NCI-H2171 treated with DMSO at 0.1 percent for 48 hours (cell line): ENCODE results near the gene CSHL1.

Experiments used
- DNase-seq: peaks from one replicate; lab custom pipeline; 2025; lab: John Stamatoyannopoulos, UW

CSHL1 gene

DNA sequence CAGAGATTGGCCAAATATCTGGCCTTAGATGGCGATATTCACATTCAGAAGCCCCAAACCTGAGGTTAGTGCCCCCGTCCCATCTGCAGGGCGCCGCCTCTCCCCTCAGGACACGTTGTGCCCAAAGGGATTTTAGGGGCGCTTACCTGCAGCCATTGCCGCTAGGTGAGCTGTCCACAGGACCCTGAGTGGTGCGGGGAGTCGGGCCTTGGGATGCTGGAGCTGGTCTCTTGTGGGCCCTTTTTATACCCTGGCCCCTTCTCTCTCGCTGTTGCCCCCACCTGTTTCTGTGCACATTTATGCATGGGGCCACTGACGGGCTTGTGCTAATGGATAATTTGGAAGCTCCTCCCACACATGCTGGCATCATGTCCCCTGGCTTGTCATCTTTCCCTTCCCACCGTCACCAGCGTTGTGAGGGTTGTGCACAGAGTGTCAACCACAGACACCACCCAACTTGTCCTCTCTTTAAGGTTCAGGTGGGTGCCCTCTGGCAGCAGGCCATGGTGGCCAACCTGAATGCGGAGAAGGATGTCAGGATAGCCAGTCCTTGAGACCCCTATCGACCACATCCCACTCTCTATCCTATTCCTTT lies at the start of gene CSHL1:
TSS of gene CSHL1 (minus strand) at position 218 of the 595 bp plus-strand sequence. CDS start at position 156, 62 bp downstream.
- no peak for DNase-seq

DNA sequence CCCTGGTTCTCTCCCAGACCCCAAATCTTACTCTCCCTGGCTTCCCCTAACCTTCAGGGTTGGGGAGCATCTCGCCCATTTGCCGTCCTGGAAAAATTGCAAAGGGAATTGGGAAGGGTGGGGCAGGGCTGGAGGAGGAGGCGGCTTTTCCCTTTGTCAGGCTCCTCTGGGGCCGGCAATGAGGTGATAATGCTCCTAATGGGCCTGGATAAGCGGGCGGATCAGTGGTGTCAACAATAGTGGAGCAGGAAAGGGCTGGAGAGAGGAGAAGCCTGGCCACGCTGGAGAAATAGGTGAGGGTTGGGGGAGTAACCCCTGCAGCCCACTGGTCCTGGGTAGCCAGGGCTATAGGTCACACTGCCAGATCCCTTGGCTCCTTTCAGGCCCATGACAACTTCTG lies 49.4 kb upstream of the CSHL1 start:
- DNase-seq, result no peak

DNA sequence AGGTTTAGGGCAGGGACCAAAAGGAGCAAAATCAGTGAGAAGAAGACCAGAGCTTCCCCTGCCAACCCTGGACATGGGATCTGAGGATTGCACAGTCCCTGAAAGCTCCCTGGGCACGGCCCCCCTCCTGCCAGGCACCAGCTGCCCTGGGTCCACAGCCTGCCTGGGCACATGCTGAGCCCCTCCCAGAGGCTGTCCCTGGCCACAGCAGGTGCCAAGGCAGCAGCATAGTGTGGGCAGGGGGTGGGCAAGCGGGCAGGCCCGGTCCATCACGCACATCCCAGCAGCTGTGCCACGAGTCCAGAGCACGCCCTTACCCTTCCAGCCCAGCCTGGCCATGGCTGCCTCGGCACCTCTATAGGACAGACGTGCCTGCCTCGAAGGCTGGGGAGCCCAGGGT lies 48.9 kb upstream of the CSHL1 start:
- DNase-seq, result no peak

DNA sequence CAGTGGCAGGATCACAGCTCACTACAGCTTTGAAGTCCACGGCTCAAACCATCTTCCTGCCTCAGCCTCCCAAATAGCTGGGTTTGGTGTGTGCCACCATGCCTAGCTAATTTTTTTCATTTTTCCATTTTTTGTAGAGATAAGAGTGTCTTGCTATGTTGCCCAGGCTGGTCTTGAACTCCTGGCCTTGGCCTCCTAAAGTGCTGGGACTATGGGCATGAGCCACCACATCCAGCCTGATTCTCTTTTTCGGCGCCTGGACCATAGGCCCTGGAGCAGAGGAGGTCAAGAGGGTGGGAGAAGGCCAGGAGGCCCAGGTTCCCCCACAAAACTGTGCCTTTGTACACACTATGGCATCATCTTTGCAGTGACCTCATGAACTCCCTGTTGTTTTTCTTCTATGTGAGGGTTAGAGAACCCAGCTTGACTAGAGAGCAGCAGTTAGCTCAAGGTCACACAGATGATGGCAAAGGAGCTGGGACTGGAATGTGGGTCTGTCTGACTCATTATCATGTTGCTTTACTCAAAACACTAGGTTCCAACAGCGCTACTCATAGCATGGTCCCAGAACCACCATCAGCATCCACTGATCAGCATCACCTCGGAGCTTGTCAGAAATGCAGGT lies 45.4 kb upstream of the CSHL1 start:
- no peak for DNase-seq

DNA sequence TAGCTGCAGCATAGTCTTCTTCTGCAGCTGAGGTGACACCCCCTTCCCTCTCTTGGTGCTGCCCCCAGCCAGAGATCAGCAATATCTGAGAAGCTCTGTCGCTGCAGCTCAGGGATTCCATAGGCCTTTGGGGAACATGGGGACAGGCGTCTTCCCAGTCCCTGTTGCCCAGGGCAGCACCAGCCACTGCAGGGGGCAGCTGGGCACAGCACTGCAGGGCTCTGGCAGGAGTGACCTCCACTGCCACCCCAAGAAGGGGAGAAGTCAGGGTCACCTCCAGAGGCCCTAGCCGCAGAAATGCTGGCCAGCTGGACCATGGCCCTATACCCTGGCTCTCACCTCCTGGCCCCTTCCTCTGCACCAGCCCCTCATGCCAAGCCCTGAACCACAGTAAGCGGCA lies 44.7 kb upstream of the CSHL1 start:
- DNase-seq, result no peak

DNA sequence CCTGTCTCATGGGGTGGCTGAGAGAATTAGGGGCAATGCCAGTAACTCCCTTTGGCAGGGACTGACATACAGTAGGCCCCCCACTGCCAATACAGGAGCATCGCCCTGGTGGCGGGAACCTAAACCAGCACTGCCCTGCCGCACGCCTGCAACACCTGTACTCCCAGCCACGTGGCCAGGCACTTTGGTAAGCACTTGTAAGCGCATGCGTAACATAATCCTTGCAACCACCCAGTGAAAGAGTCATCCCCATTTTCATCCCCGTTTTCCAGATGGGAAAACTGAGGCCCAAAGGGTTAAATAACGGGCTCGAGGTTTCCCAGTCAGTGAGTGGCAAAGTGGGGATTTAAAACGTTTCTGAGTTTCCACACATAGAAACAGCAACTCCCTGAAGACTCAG lies 44.2 kb upstream of the CSHL1 start:
- DNase-seq, result no peak

DNA sequence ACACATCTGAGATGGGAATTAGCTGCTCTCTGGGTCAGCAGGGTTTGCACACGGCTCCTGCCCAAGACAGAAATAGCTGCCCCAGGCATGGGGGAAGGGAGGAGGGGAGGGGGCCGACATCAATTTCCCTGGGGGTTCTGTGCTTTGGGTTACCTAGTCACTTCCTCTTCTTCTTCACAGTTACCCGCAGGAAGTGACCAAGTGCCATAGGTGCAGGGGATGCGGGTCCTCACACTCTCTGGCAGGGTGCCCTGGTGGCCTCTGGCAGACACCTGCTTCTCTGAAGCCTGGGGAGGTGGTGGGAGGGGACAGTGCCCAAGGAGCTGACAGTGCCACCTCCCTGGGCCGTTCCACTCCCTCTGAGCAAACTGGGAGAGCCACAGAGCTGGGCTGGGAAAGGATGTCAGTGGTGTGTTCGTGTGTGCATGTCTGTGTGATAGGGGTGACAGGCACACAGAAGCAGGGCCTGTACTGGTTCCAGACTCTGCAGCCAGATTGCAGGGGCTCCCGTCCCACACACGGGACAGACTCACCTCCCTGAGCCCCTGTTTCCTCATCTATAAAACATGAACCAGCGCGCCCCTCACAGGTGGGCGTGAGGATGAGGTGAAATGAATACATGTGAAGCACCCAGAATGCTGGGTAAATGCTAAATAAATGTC lies 43.5 kb upstream of the CSHL1 start:
- no peak for DNase-seq

DNA sequence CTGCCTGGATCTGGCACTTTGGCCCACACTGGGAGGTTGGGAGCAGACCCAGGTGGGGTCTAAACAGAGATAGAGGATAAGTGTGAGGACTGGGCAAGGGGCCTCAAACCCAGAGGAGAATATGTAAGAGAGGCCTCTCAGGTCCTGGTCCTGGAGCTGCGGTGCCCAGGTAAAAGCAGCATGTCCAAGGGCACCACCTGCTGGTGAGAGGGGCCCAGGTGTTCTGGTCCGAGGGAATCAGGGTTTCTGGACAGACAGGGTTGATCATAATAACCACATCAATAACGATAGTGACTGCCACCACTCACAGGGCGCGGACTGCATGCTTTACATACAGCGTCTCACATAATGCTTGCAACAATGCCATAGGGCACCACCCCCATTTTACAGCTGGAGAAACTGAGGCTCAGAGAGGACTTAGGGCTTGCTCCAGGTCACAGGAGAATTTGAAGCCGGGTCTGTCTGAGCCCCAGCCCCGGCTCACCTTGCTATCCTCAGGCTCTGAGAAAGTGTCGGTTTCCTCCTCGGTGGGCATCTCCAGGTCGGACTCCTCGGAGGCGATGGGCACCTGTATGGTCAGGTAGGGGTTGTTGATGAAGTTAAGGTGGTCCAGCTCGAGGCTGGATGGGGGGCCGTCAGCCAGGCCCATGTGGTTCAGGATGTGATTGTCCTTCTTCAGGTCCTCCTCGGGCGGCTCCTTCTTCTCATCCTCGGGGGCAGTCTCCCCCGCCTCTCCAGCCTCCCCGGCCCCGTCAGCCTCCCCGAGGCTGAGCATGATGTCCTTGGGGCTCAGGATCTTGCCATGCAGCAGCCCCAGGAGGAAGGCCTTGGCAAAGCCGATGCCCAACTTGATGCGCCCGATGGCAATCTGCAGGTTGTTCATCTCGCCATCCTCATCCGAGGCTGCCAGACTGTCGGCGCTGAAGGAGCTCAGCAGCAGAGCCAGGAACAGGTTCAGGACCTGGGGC lies 40.2 kb upstream of the CSHL1 start:
- DNase-seq, result no peak

DNA sequence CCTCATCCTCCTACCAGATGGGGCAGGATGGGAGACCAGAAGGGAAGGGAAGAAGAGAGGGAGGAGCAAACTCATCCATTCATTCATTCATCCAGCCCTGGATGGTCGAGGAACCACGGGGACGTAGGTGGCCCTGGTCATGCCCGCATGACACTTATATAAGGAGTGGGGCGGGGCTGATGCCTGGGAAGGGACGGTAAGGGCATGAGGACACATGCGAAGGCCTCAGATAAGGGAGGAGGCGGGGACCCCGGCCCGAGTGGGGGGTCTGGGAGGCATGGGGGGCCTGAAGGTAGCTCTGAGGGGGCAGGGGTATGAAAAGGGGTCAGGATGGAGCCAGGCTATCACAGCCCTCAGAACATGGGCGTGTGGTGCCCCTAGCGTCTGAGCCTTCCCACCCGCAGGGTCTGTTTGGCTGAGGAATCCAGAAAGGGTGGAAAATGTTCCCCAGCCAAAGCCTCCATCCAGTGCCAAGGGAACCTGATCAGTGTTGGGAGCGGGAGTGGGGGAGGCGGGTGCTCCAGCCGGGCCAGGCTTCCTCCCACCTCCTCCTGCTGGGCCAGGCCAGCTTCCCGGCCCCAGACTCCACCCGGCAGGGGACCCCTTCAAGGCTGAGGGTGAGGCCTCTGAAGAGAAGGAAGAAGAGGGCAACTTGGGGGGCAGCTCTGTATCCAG lies 38.7 kb upstream of the CSHL1 start:
- no peak for DNase-seq

DNA sequence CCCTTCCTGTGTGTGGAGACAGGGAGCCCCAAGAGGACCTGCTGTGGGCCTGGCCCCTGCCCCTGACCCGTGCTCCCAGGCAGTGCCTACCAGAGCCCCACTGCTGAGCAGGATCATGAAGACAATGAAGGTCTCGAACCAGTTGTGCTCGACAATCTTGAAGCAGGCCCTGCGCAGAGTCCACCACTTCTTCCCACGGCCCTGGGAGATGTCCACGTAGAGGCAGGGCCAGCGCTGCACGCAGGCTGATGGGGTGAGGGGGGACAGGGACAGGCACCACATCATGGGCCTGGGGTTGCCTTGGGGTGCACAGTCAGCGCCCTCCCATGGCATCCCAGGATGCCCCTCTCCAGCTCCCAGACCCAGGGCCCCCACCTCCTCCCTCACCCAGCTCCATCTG lies 37.5 kb upstream of the CSHL1 start:
- no peak for DNase-seq

DNA sequence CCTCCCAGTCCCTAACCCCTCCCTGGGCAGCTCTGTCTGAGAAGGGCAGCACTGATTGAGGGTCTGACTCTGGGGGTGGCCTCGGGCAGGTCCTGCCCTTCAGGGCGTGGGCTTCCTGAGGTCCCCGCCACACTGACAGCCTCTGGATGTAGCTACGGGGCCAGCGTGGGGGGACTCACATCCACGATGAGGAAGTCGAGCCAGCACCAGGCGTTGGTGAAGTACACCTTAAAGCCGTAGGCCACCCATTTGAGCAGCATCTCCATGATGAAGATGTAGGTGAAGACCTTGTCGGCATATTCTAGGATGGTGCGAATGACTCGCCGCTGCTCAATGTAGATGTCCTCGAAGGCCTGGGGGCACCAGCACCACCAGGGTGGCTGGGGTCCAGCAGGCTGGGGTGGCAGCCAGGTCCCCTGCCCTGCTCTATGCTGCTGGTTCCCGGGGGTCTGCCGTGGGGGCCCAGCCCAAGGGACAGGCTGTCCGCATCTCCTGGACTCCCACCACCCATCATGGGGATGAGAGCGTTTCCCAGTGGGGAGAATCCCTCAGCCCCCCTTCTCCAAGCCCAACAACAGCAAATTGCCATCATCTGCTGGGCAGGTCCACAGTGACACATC lies 36.8 kb upstream of the CSHL1 start:
- no peak for DNase-seq

DNA sequence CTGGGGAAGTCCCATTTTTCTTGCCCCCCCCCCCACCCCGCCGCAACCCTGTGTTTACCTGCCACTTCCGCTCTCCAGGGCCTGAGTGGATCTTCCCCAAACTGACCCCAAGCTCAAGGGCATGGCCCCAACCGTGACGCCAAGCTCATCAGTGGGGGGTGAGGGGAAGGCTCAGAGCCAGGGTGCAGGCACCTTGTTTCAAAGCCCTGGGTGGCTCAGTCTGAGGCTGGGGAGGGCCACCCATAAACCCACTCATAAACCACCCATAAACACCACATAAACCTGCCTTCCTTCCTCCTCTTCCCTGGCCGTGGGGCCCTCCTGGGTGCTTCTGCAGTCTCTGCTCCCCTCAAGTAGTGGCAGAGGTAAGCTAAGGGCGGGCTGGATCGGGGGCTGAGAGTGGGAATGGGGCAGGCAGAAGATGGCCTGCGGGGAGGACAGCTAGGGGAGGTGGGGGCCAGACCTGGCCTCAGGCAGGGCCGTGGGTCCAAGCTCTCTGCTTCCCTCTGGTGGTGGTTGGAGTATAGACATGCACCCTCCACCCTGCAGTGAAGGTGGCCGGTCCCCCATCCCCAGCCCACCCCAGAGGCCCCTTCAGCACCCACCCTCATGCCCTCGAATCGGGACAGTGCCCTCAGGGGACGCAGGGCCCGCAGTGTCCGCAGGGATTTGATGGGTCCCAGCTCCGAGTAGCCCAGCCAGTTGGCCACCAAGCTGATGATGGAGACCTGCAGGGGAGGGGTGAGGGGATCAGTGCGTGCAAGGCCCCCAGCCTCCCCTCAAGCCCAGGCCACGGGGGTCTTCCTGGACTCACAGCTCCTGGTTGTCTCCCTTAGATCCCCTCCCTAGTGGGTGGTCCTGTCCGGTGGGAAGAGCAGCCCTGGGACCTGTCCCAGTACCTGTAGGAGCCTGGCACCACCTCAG lies 35.6 kb upstream of the CSHL1 start:
- DNase-seq, result peak; percentile 16

DNA sequence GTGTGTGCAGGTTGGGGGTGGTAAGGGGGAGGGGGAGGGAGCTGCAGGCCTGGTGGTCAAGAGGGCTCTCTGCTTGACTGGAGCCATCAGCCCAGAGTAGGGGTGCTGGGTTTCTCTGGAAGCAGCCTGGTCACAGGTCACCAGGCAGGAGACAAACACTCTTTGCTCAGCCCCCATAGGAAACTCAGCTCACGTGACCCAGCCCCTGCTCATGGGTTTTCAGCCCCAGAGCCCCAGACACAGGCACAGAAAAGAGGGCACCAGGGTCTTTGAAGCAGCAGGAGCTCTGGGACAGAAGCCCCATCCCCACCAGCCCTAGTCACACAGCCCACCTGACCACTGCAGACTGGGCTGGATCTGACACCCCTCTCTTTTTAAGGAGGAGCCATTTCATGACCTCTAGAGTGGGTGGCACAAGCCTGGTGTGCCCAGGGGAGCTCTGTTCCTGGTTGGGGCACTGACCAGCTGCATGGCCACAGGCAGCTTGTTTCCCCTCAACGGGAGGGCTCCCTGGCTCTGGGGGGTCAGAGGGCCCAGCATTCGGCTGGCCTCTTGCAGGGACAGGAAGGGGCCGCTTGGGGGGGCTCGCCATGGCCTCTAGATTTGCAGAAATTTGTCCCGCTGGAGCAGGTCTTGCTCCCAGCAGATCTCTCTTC lies 34.9 kb upstream of the CSHL1 start:
- DNase-seq, result no peak

DNA sequence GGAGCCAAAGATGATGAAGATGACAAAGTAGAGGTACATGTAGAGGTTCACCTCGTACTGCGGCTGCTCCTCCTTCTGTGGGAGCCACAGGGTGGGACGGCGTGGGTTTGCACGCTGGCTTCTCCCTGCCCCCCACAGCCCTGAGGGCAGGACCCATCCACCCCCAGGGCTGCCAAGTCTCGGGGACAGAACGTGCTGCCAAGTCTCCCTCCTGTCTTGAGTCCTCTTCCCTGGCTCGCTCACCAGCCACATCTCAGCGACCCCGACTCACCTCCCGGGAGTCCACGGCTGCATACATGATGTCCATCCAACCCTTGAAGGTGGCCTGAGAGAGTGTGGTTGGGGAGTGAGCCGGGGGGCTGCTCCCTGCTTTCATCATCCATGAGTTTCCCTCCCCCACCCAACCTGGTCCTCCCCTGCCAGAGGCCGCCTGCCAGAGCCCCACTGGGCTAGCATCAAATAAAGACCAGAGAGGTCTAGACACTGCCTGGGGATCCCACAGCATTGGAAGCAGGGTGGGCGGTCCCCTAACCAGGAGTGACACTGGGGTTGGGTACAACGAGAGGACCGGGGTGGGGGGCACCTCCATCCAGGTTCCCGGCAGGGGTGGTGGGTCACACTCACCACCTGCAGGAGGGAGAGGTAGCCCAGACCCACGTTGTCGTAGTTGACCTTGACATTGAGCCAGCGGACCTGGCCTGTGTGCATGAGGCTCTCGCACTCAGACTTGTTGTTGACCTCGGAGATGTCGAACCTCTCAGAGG lies 33.9 kb upstream of the CSHL1 start:
- DNase-seq, result no peak

DNA sequence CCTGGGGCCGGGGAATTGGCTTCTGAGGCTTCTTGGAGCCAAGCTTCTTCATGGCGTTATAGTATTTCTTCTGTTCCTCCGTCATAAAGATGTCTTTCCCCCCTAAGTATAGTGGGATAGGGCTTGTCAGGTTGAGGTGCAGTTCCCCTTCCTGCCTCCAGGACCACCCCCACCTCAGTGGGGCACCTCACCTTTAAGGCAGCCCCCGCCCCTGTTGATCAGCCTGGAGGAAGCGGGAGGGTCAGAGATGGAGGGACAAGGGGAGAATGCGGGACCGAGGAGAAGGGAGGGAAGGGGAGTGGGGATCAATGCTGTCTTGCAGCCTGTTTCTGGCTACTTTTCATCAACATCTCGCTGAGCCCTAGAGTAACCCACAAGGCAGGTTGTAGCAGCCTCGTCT lies 32.7 kb upstream of the CSHL1 start:
- no peak for DNase-seq

DNA sequence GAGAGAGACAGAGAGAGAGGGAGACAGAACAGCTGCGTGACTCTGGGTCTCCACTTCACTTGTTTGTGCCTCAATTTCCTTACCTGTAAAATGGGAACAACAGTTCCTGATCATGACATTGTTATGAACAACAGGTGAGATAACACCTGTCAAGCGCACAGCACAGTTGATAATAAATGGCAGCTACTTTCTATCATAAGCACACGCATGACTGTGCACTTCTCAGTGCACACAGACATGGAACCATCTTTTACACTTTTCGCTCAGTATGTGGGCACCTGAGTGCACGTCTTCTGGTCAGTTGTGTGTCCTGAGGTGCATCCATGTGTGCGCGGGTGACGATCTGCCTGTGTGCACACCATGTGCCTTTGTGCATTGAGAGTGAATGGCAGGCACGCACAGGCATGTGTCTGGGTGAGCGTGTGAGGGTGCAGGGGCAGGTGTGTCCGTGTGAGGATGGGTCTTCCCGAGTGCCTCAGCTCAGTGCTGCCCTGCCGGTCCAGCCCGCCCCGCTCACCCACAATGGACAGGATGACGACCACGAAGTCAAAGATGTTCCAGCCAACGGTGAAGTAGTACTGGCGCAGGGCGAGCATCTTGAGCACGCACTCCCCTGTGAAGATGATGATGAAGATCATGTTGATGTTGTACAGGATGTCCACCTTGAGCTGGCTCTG lies 31.4 kb upstream of the CSHL1 start:
- no peak for DNase-seq

DNA sequence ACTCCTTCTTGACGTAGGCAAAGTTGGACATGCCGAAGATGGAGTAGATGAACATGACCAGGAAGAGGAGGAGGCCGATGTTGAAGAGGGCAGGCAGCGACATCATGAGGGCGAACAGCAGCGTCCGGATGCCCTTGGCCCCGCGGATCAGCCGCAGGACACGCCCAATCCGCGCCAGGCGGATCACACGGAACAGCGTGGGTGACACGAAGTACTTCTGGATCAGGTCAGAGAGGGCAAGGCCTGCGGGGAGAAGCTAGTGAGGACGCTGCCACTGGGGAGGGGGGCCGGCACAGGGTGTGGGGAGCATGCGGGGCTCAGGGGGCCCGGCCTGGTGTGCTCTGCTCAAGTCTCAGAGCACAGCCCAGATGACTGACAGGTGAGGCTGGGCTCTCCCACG lies 30.7 kb upstream of the CSHL1 start:
- DNase-seq, result no peak

DNA sequence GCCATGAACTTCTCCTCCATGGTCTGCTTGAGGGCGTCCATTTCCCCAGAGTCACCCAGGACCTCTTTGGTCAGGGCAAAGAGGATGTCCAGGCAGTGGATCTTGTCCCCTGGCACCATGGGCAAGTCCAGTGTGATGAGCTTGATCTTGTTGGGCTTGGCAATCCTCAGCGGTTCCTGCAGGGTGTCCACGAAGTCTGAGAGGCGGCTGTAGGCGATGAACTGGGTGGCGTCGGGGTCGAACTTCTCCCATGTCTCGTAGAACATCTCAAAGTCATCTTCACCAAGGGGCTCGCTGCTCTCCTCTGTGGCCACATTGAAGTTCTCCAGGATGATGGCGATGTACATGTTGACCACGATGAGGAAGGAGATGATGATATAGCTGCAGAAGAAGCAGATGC lies 30.1 kb upstream of the CSHL1 start:
- DNase-seq, result no peak

DNA sequence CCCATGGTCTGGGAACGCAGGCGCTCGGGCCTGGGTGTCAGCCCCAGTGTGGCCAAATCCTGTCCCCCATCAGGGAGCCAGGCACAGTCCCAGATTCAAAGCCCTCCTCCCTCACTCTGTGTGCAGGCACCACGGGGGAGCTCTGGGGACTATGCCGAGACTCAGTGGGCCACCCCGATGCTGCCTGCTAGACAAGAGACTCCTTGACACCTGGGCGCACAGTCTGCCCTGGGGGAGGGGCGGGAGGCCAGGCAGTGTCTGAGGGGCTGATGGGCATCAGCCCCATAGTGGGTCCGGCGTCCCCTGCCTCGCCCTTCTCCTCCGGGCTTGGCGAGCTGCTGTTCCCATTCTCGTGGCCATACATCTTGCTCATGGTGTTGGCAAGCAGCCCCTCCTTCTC lies 29.5 kb upstream of the CSHL1 start:
- no peak for DNase-seq
